ENCODE data around the gene TRIM17. TPM values are rescaled to one million over a fixed set of nuclear protein-coding genes. Genes with fewer than 3 reads are reported as not detected.

TRIM17 gene
- total RNA-seq, 1 experiment from 2014 or later, result not detected

- H3K9me3 ChIP-seq (ENCODE audit: control insufficient read depth in 1 of 2, insufficient read depth in 1 of 2, low read depth in 1 of 2, low read length in 2 of 2), result no peaks in the 10 kb centered on the region
- ATAC-seq, result no peak
- no peak overlapping the region for H3K27ac ChIP-seq (ENCODE audit: low read depth, low read length)
- no peaks in the 10 kb centered on the region for H3K4me1 ChIP-seq (ENCODE audit: control insufficient read depth in 1 of 2, insufficient read depth in 2 of 2, low read length in 2 of 2)
- H3K4me3 ChIP-seq (replicated peaks in 1 of 2; ENCODE audit: low read depth in 1 of 2, low read length in 2 of 2), result no peak overlapping the region
- H3K79me2 ChIP-seq (ENCODE audit: insufficient read depth, low read length), result no peaks in the 10 kb centered on the region
- no peak for DNase-seq (ENCODE audit: low read depth, low spot score)
- ChIA-PET RAD21 (ENCODE audit: low non-redundant PET in 1 of 2, low total read pairs in 2 of 2, uncharacterized antibody in 2 of 2, unreplicated experiment in 2 of 2) (no interaction called here), POLR2A (no interaction called here), CTCF (no interaction called here)
- no peaks in the 10 kb centered on the region for H4K20me1 ChIP-seq (ENCODE audit: insufficient read depth)
- no peak overlapping the region for H3K4me2 ChIP-seq (ENCODE audit: low read length)
- no peaks in the 10 kb centered on the region for H3K36me3 ChIP-seq (ENCODE audit: control insufficient read depth in 1 of 2, insufficient read depth in 2 of 2, low read length in 2 of 2)
- H3K27me3 ChIP-seq (ENCODE audit: insufficient read depth, low read length), result no peaks in the 10 kb centered on the region
- no peak overlapping the region for H3K9ac ChIP-seq (ENCODE audit: low read length)
- no peaks in the 10 kb centered on the region for H3K9me2 ChIP-seq (ENCODE audit: insufficient read depth)
- no TSS peak for BruUV-seq (replicated peaks)
- no peak overlapping the region for H2AFZ ChIP-seq (ENCODE audit: low read depth, low read length, poor library complexity, severe bottlenecking)
- intact Hi-C loops (cut with micrococcal nuclease), result no loop called here
- TF ChIP-seq ZNF274 (IDR thresholded peaks at IDR 0.05; ENCODE audit: low read depth, low read length) (no peak), MAX (IDR thresholded peaks at IDR 0.05) (no peak), TCF7L2 (IDR thresholded peaks at IDR 0.05; ENCODE audit: borderline replicate concordance, extremely low read depth, insufficient read depth, insufficient read length) (no peak), FOSL1 (IDR thresholded peaks at IDR 0.05; ENCODE audit: low read depth) (no peak), EZH2 (IDR thresholded peaks at IDR 0.05) (no peak), SRF (IDR thresholded peaks at IDR 0.05; ENCODE audit: low read depth) (no peak), ELF1 (IDR thresholded peaks at IDR 0.05; ENCODE audit: borderline replicate concordance, low read depth) (no peak), YY1 (IDR thresholded peaks at IDR 0.05; ENCODE audit: extremely low read depth, insufficient replicate concordance, low read depth, low read length) (no peak), SIN3A (IDR thresholded peaks at IDR 0.05; ENCODE audit: low read depth) (no peak), EGR1 (IDR thresholded peaks at IDR 0.05; ENCODE audit: low read depth) (no peak), ATF3 (IDR thresholded peaks at IDR 0.05) (no peak), RAD21 (IDR thresholded peaks at IDR 0.05; ENCODE audit: low read depth) (no peak)
- TF ChIP-seq, protein P1, sequence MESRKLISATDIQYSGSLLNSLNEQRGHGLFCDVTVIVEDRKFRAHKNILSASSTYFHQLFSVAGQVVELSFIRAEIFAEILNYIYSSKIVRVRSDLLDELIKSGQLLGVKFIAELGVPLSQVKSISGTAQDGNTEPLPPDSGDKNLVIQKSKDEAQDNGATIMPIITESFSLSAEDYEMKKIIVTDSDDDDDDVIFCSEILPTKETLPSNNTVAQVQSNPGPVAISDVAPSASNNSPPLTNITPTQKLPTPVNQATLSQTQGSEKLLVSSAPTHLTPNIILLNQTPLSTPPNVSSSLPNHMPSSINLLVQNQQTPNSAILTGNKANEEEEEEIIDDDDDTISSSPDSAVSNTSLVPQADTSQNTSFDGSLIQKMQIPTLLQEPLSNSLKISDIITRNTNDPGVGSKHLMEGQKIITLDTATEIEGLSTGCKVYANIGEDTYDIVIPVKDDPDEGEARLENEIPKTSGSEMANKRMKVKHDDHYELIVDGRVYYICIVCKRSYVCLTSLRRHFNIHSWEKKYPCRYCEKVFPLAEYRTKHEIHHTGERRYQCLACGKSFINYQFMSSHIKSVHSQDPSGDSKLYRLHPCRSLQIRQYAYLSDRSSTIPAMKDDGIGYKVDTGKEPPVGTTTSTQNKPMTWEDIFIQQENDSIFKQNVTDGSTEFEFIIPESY (IDR thresholded peaks at IDR 0.05; ENCODE audit: extremely low read depth, insufficient replicate concordance, low read length), result no peak
Measured at GRCh38 chr1:228445843-228446650, 29.4 kb upstream of the TRIM17 start.

Measured in HCT116 (cell line).